ENCODE measurements around the gene VCY.
"Not testable (repeated sequence)": the region's sequence is repeated elsewhere in the genome, so short reads cannot be mapped to it uniquely, and the experiment has no call there.

Gene VCY

DNA sequence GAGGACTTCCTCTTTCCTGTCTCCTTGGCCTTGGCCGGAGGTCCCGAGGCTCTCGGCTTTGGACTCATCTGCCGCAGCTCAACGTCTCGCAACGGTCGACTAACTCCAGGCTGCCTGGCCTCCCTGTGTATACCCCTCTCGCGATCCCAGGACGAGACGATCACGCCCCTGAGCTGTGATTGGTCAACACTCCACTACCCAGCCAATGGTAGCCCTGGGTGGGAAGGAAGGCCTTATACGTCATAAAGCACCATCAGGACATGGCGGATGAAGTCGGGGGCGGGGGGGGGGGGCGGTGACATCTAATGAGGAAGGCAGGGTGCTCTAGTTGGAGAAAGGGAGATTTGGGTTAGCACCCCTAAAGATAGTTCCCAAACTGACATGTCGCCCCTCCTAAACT, at the start of gene VCY:
Gene VCY (minus strand): TSS at position 101 of the 400 bp plus-strand sequence. CDS start 33 bp downstream, at position 68.
- H3K9me3 Mint-ChIP-seq, H3K4me3 Mint-ChIP-seq, ATAC-seq, H3K27ac Mint-ChIP-seq, H3K27me3 Mint-ChIP-seq, H3K4me1 Mint-ChIP-seq, H3K36me3 Mint-ChIP-seq: not testable (repeated sequence)

DNA sequence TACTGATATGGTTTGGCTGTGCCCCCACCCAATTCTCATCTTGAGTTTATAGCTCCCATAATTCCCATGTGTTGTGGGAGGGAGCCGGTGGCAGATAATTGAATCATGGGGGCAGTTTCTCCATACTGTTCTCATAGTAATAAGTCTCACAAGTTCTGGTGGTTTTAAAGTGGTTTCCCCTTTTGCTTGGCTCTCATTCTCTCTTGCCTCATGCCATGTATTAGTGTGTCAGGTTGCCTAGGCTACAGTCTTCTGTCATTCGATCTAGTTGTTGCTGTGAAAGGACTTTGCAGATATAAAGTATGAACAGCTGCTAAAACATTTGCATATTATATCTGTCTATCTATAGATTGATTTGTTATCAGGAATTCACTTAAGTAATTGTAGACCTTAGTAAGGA, 44.1 kb upstream of the VCY start:
- H3K9me3 Mint-ChIP-seq, ATAC-seq, H3K27me3 Mint-ChIP-seq, H3K27ac Mint-ChIP-seq, H3K4me1 Mint-ChIP-seq, H3K4me3 Mint-ChIP-seq, H3K36me3 Mint-ChIP-seq: not testable (repeated sequence)

DNA sequence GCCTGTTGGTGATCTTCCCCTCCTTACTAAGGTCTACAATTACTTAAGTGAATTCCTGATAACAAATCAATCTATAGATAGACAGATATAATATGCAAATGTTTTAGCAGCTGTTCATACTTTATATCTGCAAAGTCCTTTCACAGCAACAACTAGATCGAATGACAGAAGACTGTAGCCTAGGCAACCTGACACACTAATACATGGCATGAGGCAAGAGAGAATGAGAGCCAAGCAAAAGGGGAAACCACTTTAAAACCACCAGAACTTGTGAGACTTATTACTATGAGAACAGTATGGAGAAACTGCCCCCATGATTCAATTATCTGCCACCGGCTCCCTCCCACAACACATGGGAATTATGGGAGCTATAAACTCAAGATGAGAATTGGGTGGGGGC, 25.6 kb upstream of the VCY start:
- not testable (repeated sequence) for ATAC-seq, H3K4me1 Mint-ChIP-seq, H3K36me3 Mint-ChIP-seq, H3K27ac Mint-ChIP-seq, H3K9me3 Mint-ChIP-seq, H3K4me3 Mint-ChIP-seq, H3K27me3 Mint-ChIP-seq

DNA sequence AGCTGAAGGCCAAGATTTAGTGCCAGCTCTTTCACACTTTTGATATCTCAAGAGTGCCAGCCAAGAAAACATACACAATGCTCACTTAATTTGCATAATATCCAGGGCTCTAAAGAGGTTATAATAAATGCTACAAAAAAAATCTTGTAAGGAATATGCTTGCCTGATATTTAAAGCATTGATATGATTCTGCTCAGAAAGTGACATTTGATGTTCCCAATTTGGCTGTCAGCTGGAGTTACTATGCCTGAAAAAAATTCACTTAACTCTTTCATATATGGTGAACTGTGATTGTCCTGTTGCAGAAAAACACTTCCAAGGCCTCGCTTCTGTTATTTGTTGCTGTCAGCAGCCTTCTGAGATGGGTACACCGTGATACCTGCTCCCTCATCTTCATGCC, 43.9 kb downstream of the VCY start:
- H3K4me3 Mint-ChIP-seq, ATAC-seq: not testable (repeated sequence)

More for the DNA sequence above, 43.9 kb downstream of the VCY start:
- not testable (repeated sequence) for H3K36me3 Mint-ChIP-seq, H3K4me1 Mint-ChIP-seq, H3K27ac Mint-ChIP-seq, H3K27me3 Mint-ChIP-seq, H3K9me3 Mint-ChIP-seq

All from stimulated activated memory B cell treated with anti-CD40 and anti-IgM and Interleukin-4, amounts not matched to agents 10 μg/mL and 1 μg/mL and 100 μg/mL, for 72 hours (primary cell).